Fibroblast of lung (primary cell): ENCODE data around the gene WASHC2A.
"Not testable (repeated sequence)": the region's sequence is repeated elsewhere in the genome, so short reads cannot be mapped to it uniquely, and the experiment has no call there.

Source experiments
- CTCF ChIP-seq, 2 donors: IDR thresholded peaks in 1 of 2; conservative IDR thresholded peaks in 1 of 2; 1 replicate in 1 of 2; 2 replicates in 1 of 2; pipeline ENCODE4 v1.5.1; 2011 to 2012; ENCODE audit warnings: low read length in 2 of 2, control low read depth in 1 of 2, inconsistent platforms in 1 of 2, low read depth in 1 of 2, mild to moderate bottlenecking in 1 of 2
- EZH2 ChIP-seq: IDR thresholded peaks from 2 replicates; pipeline ENCODE4 v1.5.1; 2012; ENCODE audit warnings: low read length, control low read depth, mild to moderate bottlenecking; ENCODE audit errors: missing control alignments

DNA sequence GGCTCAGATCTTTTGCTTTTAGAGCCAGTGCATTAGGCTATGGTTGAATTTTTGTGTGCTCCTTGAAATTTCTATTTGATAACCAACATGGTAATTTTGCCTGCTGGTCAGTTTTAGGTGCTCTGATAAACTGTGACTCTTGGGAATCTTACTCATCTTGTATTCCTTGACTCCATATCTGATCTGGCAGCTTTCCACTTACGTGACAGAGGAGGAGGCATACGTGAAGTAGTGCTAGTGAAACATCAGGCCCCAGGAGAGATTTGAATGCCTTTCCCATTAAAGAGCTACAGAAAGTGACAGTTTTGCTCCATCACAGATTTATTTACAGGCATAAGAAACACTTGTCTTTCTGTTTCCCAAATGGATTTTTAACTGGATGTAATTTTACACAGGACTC lies 59.0 kb downstream of the WASHC2A start:
- TF ChIP-seq EZH2; CTCF (conservative IDR thresholded peaks at IDR 0.05 in 1 of 2, IDR thresholded peaks at IDR 0.05 in 1 of 2; ENCODE audit: low read depth in 1 of 2, low read length in 2 of 2): not testable (repeated sequence)
